HG02884 (cell line): ENCODE measurements around the gene RABEPK.
"Not testable (repeated sequence)": the region's sequence is repeated elsewhere in the genome, so short reads cannot be mapped to it uniquely, and the experiment has no call there.

Experiments
- ATAC-seq: cut with Tn5 transposase; IDR thresholded peaks from one replicate; pipeline ENCODE4 v1.9.1; 2021; ENCODE audit warnings: mild to moderate bottlenecking, moderate library complexity; ENCODE audit not compliant: unreplicated experiment

Gene RABEPK

GRCh38 chr9:125194466-125194865 is 5.9 kb upstream of the RABEPK start:
- not testable (repeated sequence) for ATAC-seq

GRCh38 chr9:125195591-125195990 is 4.8 kb upstream of the RABEPK start:
- not testable (repeated sequence) for ATAC-seq

DNA sequence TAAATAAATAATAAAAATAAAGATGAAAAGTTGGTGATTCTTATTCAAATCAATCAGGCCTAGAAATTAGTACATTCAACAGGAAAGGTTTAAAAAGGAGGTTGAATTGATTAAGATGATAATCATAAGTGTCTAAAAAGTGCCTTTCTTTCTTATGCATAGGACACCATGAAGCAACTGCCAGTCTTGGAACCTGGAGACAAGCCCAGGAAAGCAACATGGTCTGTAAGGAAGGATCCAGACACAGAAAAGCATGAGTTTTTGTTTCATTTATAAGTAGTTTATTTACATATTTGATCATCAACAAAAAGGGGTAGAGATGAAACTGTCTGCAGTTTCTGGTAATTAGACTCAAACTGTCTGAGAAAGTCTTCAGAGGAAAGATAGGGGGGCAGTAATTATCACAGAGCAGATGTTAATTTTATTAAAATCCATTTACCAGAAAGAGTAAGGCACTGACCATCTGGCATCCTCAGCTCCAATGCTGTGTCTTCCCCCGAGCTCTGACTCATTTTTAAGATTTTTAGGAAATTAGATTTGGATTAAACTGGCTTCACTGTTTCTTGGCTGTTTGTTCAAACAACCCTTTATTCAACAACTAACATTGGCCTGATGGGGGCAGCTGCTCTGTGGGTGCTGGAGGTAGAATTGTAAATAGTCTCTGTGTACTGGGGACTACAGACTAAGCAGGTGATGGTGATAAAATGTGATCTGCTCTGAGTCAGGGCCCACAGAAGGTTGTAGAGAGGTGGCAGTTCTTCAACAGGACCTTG is 2.7 kb downstream of the RABEPK start:
- ATAC-seq: no peak

GRCh38 chr9:125204477-125204876 is 4.1 kb downstream of the RABEPK start:
- ATAC-seq: no peak

DNA sequence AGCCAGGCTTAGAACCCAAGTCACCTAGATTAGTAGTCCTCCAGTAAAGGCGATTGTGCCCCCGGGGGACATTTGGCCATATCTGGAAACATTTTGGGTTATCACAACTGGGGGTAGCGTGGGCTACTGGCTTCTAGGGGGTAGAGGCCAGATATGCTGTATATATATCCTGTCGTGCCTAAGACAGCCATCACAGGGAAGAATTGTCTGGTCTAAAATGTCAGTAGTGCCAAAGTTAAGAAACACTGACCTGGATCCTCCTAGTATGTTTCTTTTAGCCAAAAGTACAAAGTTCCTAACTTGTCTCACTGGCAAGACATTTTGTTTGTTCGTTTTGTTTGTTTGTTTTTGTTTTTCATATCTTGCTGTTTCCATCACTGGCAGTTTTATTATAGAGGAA is 13.8 kb downstream of the RABEPK start:
- ATAC-seq: no peak

DNA sequence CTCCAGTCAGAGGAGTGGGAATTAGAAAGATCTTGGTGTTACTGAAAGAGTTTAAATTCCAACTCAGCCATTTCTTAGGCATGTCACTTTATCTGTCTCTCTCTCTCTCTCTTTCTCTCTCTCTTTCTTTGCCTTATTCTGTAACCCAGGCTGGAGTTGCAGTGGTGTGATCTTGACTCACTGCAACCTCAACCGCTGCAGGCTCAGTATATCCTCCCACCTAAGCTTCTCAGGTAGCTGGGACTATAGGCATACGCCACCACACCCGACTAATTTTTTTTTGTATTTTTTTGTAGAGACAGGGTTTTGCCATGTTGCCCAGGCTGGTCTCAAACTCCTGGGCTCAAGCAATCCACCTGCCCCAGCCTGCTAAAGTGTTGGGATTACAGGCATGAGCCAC is 18.3 kb downstream of the RABEPK start:
- no peak for ATAC-seq

DNA sequence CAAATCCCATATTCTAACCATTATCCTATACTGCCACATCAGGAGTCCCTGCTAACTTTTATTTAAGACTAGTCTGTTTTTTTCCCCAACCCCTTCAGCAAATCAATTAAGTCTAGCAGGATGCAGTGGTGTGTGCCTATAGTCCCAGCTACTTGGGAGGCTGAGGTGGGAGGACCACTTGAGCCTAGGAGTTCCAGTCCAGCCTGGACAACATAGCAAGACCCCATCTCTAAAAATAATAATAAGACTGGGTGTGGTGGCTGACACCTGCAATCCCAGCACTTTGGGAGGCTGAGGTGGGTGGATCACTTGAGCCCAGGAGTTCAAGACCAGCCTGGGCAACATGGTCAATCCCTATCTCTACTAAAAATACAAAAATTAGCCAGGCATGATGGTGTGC is 24.5 kb downstream of the RABEPK start:
- ATAC-seq: not testable (repeated sequence)

DNA sequence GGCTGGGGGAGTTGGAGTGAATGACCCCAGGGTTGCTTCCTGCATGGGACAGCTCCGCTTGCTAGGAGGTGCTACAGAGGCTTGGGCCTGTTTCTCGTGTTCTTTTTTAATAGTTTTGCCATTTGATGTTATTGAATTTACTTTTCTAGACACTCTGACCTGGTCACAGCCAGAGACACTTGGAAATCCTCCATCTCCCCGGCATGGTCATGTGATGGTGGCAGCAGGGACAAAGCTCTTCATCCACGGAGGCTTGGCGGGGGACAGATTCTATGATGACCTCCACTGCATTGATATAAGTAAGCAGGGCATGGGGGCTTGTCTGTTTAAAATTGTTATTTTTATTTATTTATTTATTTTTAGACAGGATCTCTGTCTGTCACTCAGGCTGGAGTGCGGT is 27.4 kb downstream of the RABEPK start:
- ATAC-seq: no peak

DNA sequence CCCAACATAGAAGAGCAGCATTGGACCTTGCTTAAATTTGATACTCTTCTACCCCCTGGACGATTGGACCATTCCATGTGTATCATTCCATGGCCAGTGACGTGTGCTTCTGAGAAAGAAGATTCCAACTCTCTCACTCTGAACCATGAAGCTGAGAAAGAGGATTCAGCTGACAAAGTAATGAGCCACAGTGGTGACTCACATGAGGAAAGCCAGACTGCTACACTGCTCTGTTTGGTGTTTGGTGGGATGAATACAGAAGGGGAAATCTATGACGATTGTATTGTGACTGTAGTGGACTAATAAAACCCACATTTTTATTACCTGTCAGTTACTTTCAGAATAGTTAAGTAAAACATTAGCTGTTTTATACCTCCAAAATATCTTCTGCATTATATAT is 33.3 kb downstream of the RABEPK start:
- ATAC-seq: no peak

GRCh38 chr9:125234099-125234498 is 33.8 kb downstream of the RABEPK start:
- ATAC-seq: not testable (repeated sequence)

DNA sequence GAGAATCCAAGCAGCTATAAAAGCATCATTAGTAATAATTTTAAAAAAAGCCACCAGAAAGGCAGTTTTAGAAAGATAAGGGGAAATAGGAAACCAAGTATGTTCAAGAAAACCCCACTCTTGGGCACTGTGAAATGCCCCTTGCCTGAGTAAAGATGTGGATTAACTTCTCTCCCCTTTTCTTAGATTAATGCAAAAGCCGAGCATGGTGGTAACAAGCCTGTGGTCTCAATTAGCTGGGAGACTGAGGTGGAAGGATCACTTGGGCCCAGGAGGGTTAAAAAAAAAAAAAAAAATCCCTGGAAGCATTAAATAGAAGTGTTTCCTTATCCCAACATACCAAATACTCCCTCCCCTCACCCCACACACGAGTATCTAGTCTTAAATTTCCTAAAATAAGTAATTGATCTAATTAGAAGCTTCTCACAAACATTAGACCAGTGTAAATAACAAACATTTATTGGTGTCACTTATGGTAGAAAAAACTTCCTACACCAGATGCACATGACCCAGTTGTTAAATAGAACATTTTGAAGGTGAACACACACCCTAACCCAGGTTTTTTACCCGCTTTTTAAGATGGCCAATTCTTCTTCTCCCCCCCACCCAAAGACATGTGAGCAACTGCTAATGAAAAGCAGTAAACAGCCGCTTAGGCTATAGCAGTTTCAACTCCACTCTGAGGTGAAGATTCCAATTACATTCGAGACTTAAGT is 35.6 kb downstream of the RABEPK start:
- no peak for ATAC-seq

GRCh38 chr9:125236520-125237159 is 36.3 kb downstream of the RABEPK start:
- ATAC-seq: not testable (repeated sequence)

GRCh38 chr9:125238127-125238914 is 38.0 kb downstream of the RABEPK start:
- ATAC-seq: no peak

- no peak for ATAC-seq
These were observed 38.6 kb downstream of the RABEPK start for GRCh38 chr9:125238915-125239446.

GRCh38 chr9:125239631-125240597 is 39.6 kb downstream of the RABEPK start:
- ATAC-seq: no peak

GRCh38 chr9:125240649-125240999 is 40.3 kb downstream of the RABEPK start:
- peak; percentile 1 for ATAC-seq

DNA sequence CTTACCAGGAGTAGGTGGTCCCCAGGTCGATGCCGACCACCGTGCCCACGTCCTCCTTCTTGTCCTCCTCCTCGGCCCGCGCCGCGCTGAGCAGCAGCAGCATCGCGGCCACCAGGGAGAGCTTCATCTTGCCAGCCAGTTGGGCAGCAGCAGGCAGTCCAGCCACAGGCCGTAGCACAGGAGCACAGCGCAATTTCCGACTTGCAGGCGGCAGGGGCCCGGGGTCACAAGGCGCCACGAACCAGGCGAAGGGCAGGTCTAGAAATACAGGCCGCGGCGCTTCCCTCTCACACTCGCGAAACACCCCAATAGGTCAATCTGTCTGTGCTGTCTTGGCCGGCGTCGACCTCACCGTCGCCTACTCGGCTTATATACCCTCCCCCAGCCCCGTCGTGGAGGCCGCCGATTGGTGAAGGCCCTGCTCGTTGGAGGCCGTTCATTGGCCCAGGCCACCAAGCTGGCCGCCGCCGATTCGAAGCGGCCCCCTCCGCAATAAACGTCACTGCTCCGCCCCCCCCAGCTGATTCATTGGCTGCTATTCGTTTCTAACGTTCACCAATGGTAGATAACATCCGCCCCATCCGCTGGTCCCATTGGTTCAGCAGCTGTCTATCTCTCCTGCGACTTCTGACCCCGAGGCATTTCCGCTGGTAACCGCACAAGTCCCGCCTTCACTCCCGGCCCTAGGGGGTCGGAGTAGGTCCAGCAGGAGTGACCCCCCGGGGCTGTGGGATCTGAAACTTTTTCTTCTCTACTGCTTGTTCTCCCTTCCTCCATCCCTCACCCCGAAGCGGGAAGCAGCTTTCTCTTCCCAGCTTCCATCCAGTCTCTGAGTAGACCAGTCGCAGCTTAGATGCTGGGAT is 40.9 kb downstream of the RABEPK start, which contains the start of gene HSPA5:
Gene HSPA5, minus strand, starts transcription at position 344 of the 863 bp plus-strand sequence. Its CDS starts 217 bp downstream, at position 127.
- peak; percentile 90 for ATAC-seq

DNA sequence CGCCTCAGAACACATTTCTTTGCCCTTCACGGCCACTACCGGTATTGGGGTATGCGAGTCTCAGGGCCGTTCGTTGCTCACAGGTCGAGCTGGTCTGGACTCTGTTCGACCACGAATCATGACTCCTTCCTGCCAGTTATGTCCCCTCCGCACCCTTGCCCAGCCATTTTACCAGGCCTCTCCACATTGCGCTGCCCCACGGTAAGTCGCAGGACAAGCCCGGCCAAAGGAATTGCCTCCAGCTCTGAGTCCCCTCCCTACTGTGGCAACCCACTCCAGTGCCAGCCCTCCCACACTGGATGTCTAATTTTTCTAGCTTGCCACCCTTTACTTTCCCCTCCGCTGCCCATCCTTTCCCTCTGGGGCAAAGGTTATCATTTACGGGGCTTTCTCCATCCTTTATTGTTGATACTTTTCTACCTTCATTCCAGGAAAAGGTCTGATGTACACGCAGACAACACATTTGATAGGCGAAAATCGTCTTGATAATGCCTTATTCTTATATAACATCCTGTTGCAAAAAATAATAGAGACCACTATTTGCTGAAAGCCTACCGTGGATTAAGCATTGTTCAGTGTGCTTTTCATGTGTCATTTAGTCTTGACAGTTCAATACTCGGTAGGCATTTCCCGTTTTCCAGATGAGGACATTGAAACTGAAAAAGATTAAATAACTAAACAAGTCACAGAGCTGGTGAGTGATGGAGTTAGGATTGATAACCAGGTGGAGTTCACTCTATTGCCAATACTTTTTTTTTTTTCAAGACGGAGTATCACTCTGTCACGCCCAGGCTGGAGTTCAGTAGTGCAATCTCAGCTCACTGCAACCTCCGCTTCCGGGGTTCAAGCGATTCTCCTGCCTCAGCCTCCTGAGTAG is 41.8 kb downstream of the RABEPK start:
- ATAC-seq: peak; percentile 4
